Bronchial epithelial cell (primary cell): ENCODE results near the gene CDK12. TPM values are rescaled to one million over a fixed set of nuclear protein-coding genes. Genes with fewer than 3 reads are reported as not detected.
"Not testable (repeated sequence)": the region's sequence is repeated elsewhere in the genome, so short reads cannot be mapped to it uniquely, and the experiment has no call there.

Source experiments
- DNase-seq: peaks from one replicate; pipeline ENCODE4 v3.0.0-alpha.2; 2010; ENCODE audit warnings: low read depth
- FAIRE-seq: peaks from 2 replicates; lab custom pipeline; 2011; peaks lifted over from hg19 to GRCh38; lab: Jason Lieb, UNC
- H3K27me3 ChIP-seq: 2 replicates; pipeline ENCODE4 v1.5.1; 2011; ENCODE audit warnings: low read length; ENCODE audit not compliant: control insufficient read depth, insufficient read depth
- H3K36me3 ChIP-seq: 2 replicates; pipeline ENCODE4 v1.5.1; 2011; ENCODE audit warnings: low read length; ENCODE audit not compliant: control insufficient read depth, insufficient read depth
- H3K4me3 ChIP-seq: 2 replicates; pipeline ENCODE4 v1.5.1; 2011; ENCODE audit warnings: mild to moderate bottlenecking, low read depth, low read length, control low read depth
- total RNA-seq: library from RNA; depleted of rRNA; stranded (reverse); fragments of >200 nt; gene quantifications from 2 replicates; pipeline ENCODE4 v1.2.1, GENCODE V29; 2014
- TF ChIP-seq, protein P1 (sequence below): IDR thresholded peaks from 2 replicates; pipeline ENCODE4 v1.5.1; 2011; ENCODE audit warnings: mild to moderate bottlenecking, moderate library complexity, low read length, control low read depth, inconsistent platforms; ENCODE audit not compliant: insufficient read depth, severe bottlenecking

The CDK12 gene
- total RNA-seq, 1 donor from 2014 or later = 19.7 TPM

DNA sequence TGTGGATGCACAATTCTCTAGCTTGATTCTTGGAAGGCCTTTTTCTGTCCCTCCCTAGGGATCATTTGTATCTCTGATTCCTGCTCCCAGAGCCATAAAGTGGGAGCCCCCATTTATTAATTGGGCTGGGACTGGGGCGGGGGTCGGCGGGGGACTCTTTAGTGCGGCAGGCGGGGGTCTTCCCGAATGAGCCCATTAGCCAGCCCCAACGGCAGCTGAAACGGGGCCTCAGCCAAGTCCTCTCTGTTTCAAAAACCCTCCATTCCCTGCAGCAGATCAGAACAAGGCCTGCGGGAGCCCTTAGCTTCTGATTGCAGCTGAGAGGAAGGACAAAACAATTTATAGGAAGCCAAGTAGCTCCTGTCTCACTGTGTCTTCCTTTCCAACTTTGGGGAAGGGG lies 79.3 kb downstream of the CDK12 start:
- TF ChIP-seq, protein P1, sequence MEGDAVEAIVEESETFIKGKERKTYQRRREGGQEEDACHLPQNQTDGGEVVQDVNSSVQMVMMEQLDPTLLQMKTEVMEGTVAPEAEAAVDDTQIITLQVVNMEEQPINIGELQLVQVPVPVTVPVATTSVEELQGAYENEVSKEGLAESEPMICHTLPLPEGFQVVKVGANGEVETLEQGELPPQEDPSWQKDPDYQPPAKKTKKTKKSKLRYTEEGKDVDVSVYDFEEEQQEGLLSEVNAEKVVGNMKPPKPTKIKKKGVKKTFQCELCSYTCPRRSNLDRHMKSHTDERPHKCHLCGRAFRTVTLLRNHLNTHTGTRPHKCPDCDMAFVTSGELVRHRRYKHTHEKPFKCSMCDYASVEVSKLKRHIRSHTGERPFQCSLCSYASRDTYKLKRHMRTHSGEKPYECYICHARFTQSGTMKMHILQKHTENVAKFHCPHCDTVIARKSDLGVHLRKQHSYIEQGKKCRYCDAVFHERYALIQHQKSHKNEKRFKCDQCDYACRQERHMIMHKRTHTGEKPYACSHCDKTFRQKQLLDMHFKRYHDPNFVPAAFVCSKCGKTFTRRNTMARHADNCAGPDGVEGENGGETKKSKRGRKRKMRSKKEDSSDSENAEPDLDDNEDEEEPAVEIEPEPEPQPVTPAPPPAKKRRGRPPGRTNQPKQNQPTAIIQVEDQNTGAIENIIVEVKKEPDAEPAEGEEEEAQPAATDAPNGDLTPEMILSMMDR = no peak
- Histone ChIP-seq H3K27me3 (no peaks in the 10 kb centered on the region), H3K4me3 (no peak overlapping the region), H3K36me3 (peaks cover 2% of the 10 kb centered on the region)
- no peak for DNase-seq
- no peak for FAIRE-seq

DNA sequence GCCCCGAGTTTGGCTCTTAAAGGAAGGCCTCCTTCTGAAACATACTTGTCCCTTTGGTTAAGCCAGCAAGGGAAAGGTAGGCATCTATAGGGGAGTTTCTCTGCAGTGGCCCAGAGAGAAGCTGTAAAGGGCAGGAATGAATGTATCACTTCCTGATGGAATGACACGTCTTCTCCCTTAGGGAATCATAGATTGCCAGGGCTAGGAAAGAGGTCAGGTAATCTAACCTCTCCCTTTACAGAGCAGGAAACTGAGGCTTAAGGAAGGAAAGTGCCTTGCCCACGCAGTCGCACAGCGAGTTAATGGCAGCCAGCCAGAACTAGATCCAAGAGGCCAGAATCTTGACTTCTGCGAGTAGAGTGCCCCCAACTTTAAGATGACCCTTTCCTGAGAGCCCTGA lies 80.4 kb downstream of the CDK12 start:
- peak; percentile 13 for DNase-seq
- TF ChIP-seq, protein P1 = no peak
- Histone ChIP-seq H3K27me3 (no peaks in the 10 kb centered on the region), H3K36me3 (peaks cover 4% of the 10 kb centered on the region), H3K4me3 (no peak overlapping the region)
- no peak for FAIRE-seq

DNA sequence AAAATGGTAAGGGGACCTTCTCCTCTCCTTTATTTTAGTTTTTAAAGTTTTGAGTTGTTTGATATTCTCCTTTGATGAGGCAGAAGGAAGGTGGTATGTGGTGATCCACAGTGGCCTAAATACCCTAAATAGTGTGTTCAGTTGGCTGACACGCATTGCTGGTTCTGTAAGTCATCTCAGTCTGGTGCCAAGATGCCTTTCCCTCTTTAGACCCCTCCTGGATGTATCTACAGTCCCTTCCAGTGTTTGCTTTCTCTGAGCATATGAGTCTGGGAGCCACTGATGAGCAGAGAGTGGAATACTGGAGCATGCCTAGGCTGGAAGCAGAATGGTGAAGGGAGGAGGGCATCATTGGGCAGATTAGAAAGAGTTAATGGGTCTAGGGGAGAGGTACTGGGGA lies 81.9 kb downstream of the CDK12 start:
- Histone ChIP-seq H3K36me3 (peaks cover 8% of the 10 kb centered on the region), H3K4me3 (no peak overlapping the region), H3K27me3 (no peaks in the 10 kb centered on the region)
- no peak for DNase-seq
- TF ChIP-seq, protein P1 = no peak
- FAIRE-seq = no peak

DNA sequence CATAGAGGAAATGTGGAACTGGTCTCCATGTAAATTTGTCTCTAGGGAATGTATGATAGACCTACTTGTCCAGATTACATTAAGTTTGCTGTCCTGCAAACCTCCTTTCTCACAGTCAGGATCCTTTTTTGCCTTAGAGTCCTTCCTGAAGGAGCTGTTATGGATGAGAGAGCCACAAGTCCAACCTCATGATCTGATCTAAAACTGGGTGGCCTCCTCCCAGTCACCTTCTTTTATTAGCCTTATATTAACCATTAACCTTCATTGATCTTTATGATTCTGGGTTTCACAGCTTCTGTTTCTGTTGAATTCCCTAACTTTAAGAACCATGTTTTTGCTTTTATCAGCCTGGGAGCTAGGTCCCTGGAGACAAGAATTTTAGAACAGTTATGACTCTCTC lies 82.4 kb downstream of the CDK12 start:
- no peak overlapping the region for H3K4me3 ChIP-seq
- peaks cover 8% of the 10 kb centered on the region for H3K36me3 ChIP-seq
- DNase-seq = no peak
- TF ChIP-seq, protein P1 = no peak
- no peaks in the 10 kb centered on the region for H3K27me3 ChIP-seq
- FAIRE-seq = no peak

DNA sequence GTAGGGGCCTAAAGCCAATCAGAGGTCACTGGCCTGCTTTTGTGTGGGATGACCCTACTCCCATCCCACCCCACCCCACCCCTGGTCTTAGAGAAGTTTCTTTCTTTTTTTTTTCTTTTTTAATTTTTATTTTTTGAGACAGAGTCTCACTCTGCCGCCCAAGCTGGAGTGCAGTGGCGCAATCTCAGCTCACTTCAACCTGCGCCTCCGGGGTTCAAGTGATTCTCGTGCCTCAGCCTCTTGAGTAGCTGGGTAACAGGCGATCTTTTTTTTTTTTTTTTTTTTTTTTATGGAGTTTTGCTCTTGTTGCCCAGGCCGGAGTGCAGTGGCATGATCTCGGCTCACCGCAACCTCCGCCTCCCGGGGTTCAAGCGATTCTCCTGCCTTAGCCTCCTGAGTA lies 83.1 kb downstream of the CDK12 start:
- H3K4me3 ChIP-seq, H3K27me3 ChIP-seq, FAIRE-seq, H3K36me3 ChIP-seq, DNase-seq: not testable (repeated sequence)

DNA sequence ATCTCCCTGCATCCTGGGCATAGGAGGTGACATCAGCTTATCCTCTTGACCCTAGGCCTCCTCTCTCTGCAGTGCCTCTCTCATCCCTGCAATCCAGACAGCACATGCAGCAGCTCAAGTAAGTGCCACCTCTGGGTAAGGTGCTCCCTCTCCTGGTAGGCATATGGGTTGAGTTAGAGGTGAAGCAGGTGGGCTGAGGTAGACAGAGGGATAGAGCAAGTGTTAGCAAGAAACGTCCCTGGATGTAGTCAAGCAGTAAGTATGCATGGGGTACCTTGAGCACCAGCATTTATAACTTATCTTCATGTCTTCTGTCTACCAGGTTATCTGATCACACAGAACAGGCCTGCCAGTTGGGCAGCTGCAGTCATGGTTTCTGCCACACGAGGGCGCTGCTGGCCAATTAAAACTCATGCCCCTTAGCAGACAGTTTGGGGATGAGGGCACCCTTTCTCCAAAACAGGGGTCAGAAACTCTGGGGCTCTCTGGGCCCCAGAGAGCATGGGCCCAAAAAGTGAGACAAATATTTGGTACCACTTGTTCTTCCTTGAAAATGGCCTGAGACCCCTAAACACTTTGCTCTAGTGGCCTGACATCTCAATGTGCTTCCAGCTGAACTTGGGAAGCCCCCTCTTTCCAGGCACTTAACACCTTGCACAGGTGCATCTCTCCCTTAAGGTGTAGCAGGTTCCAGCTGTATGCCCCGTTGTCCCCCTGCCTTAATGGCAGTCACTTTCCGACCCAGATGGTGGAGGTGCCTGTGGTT lies 86.6 kb downstream of the CDK12 start:
- TF ChIP-seq, protein P1 = peak; percentile 85
- Histone ChIP-seq H3K36me3 (peaks cover 22% of the 10 kb centered on the region), H3K27me3 (no peaks in the 10 kb centered on the region), H3K4me3 (no peak overlapping the region)
- DNase-seq = peak; percentile 44
- FAIRE-seq = peak; percentile 83
